Fibroblast of lung (primary cell): ENCODE data around the gene PUS3. TPM values are rescaled to one million over a fixed set of nuclear protein-coding genes. Genes with fewer than 3 reads are reported as not detected.
A peak's percentile ranks its signal among the peaks of the same experiment; 100 is the strongest.

Experiments
- DNase-seq, 2 donors: peaks; one replicate each; pipeline versions ENCODE4 v3.0.0 to v3.0.0-alpha.2; 2010; ENCODE audit warnings: low read depth in 2 of 2
- H2AFZ ChIP-seq: 2 replicates; pipeline ENCODE4 v1.5.1; 2012; ENCODE audit warnings: low read length, control low read depth, inconsistent platforms
- H3K27ac ChIP-seq: 2 replicates; pipeline ENCODE4 v1.5.1; 2011; ENCODE audit warnings: low read length, control low read depth; ENCODE audit not compliant: insufficient read depth
- H3K27me3 ChIP-seq: 2 replicates; pipeline ENCODE4 v1.5.1; 2011; ENCODE audit warnings: mild to moderate bottlenecking, low read length; ENCODE audit not compliant: control insufficient read depth, insufficient read depth
- H3K36me3 ChIP-seq: 2 replicates; pipeline ENCODE4 v1.5.1; 2011; ENCODE audit warnings: low read length; ENCODE audit not compliant: control insufficient read depth, insufficient read depth
- H3K4me1 ChIP-seq: 2 replicates; pipeline ENCODE4 v1.5.1; 2011; ENCODE audit warnings: low read length; ENCODE audit not compliant: control insufficient read depth, insufficient read depth; ENCODE audit errors: extremely low read depth
- H3K4me2 ChIP-seq: 2 replicates; pipeline ENCODE4 v1.5.1; 2011; ENCODE audit warnings: low read length, control low read depth; ENCODE audit not compliant: insufficient read depth; ENCODE audit errors: extremely low read depth
- H3K4me3 ChIP-seq, 4 experiments: fragments of 200-600 bp in 1 of 4; sonication (generic) in 1 of 4; replicated peaks in 1 of 4; 2 replicates each; pipeline ENCODE4 v1.5.1; 2011 to 2016; ENCODE audit warnings: low read length in 4 of 4, low read depth in 3 of 4, mild to moderate bottlenecking in 3 of 4, control low read depth in 2 of 4, inconsistent platforms in 1 of 4, mixed read lengths in 1 of 4; ENCODE audit not compliant: insufficient read depth in 1 of 4; ENCODE audit errors: control extremely low read depth in 1 of 4
- H3K79me2 ChIP-seq: 2 replicates; pipeline ENCODE4 v1.5.1; 2012; ENCODE audit warnings: mild to moderate bottlenecking, low read length, inconsistent platforms; ENCODE audit not compliant: control insufficient read depth, insufficient read depth
- H3K9ac ChIP-seq: 2 replicates; pipeline ENCODE4 v1.5.1; 2011; ENCODE audit warnings: mild to moderate bottlenecking, low read length, control low read depth; ENCODE audit not compliant: insufficient read depth
- H3K9me3 ChIP-seq: 2 replicates; pipeline ENCODE4 v1.5.1; 2012; ENCODE audit warnings: low read depth, low read length; ENCODE audit not compliant: control insufficient read depth, insufficient read depth
- H4K20me1 ChIP-seq: 2 replicates; pipeline ENCODE4 v1.5.1; 2011; ENCODE audit warnings: low read length; ENCODE audit not compliant: control insufficient read depth, insufficient read depth; ENCODE audit errors: extremely low read depth
- CTCF ChIP-seq, 2 donors: IDR thresholded peaks in 1 of 2; conservative IDR thresholded peaks in 1 of 2; 1 replicate in 1 of 2; 2 replicates in 1 of 2; pipeline ENCODE4 v1.5.1; 2011 to 2012; ENCODE audit warnings: low read length in 2 of 2, control low read depth in 1 of 2, inconsistent platforms in 1 of 2, low read depth in 1 of 2, mild to moderate bottlenecking in 1 of 2
- EZH2 ChIP-seq: IDR thresholded peaks from 2 replicates; pipeline ENCODE4 v1.5.1; 2012; ENCODE audit warnings: low read length, control low read depth, mild to moderate bottlenecking; ENCODE audit errors: missing control alignments
- polyA plus RNA-seq, 2 donors: library from polyadenylated mRNA; depleted of rRNA in 1 of 2; stranded (reverse) in 1 of 2; unstranded in 1 of 2; fragments of >200 nt; gene quantifications; 2 replicates each; pipeline ENCODE4 v1.2.1, GENCODE V29; 2011 to 2012; ENCODE audit warnings: missing spikeins in 1 of 2
- total RNA-seq: library from RNA; depleted of rRNA; stranded (reverse); fragments of >200 nt; gene quantifications from 2 replicates; pipeline ENCODE4 v1.2.1, GENCODE V29; 2014

The PUS3 gene
- total and polyA plus RNA-seq, 2 donors (not counting 1 experiment from before 2014, with no cell fraction given): 14.0 to 16.0 TPM

- H3K9ac ChIP-seq: no peak overlapping the region
- H3K27ac ChIP-seq: no peak overlapping the region
- peak overlapping the region; percentile 26 for H3K4me2 ChIP-seq
- peaks cover 12% of the 10 kb centered on the region for H3K4me1 ChIP-seq
- H3K36me3 ChIP-seq: peaks cover 4% of the 10 kb centered on the region
- H3K4me3 ChIP-seq: no peak overlapping the region
- no peaks in the 10 kb centered on the region for H3K27me3 ChIP-seq
- no peaks in the 10 kb centered on the region for H3K9me3 ChIP-seq
- TF ChIP-seq EZH2: no peak
- TF ChIP-seq CTCF (conservative IDR thresholded peaks at IDR 0.05 in 1 of 2, IDR thresholded peaks at IDR 0.05 in 1 of 2; ENCODE audit: low read depth in 1 of 2, low read length in 2 of 2): no peak
- H4K20me1 ChIP-seq: no peaks in the 10 kb centered on the region
- peak; percentile 26 to 58 for DNase-seq
- H2AFZ ChIP-seq: no peak overlapping the region
- H3K79me2 ChIP-seq: peaks cover 64% of the 10 kb centered on the region
Measured at GRCh38 chr11:125892071-125892470, 10.9 kb downstream of the PUS3 start.

GRCh38 chr11:125890447-125891100, 12.4 kb downstream of the PUS3 start:
- TF ChIP-seq EZH2 (no peak), CTCF (conservative IDR thresholded peaks at IDR 0.05 in 1 of 2, IDR thresholded peaks at IDR 0.05 in 1 of 2; ENCODE audit: low read depth in 1 of 2, low read length in 2 of 2) (no peak)
- Histone ChIP-seq H3K79me2 (peaks cover 52% of the 10 kb centered on the region), H3K4me3 (no peak overlapping the region)

GRCh38 chr11:125887373-125888324, 15.4 kb downstream of the PUS3 start, which contains the start of gene HYLS1:
Gene HYLS1 (plus strand): TSS chr11:125887668. CDS start chr11:125899369, 11,701 bp downstream.
- Histone ChIP-seq H4K20me1 (no peaks in the 10 kb centered on the region), H3K79me2 (peaks cover 27% of the 10 kb centered on the region), H2AFZ (peak within 1 kb of the TSS; percentile 97), H3K4me3 (peak within 1 kb of the TSS; percentile 86 to 95 (median 92)), H3K4me1 (peaks cover 12% of the 10 kb centered on the region), H3K4me2 (peak within 1 kb of the TSS; percentile 76), H3K9ac (peak within 1 kb of the TSS; percentile 89), H3K27me3 (no peaks in the 10 kb centered on the region), H3K9me3 (no peaks in the 10 kb centered on the region), H3K27ac (peak within 1 kb of the TSS; percentile 93), H3K36me3 (peaks cover 2% of the 10 kb centered on the region)
- TF ChIP-seq CTCF (conservative IDR thresholded peaks at IDR 0.05 in 1 of 2, IDR thresholded peaks at IDR 0.05 in 1 of 2; ENCODE audit: low read depth in 1 of 2, low read length in 2 of 2) (peak; percentile 8 to 23), EZH2 (no peak)
- peak; percentile 97 to 98 for DNase-seq

More at GRCh38 chr11:125890447-125891100, 12.4 kb downstream of the PUS3 start:
- Histone ChIP-seq H4K20me1 (no peaks in the 10 kb centered on the region), H3K27me3 (no peaks in the 10 kb centered on the region), H3K9ac (no peak overlapping the region), H3K9me3 (no peaks in the 10 kb centered on the region), H3K36me3 (peaks cover 4% of the 10 kb centered on the region), H3K4me1 (peaks cover 12% of the 10 kb centered on the region), H2AFZ (no peak overlapping the region), H3K27ac (peak overlapping the region; percentile 26), H3K4me2 (peak overlapping the region; percentile 45)
- DNase-seq: peak in 1 of 2 donors; percentile 6
